Vagina (tissue), 2 donors: ENCODE measurements around the gene PAX4.

Source experiments
- CTCF ChIP-seq, 3 experiments: fragments of 450-650 bp in 2 of 3; fragments of 200-600 bp in 1 of 3; sonication (generic) in 1 of 3; IDR thresholded peaks; one replicate each; pipeline ENCODE4 v1.5.1; 2017 to 2019; ENCODE audit warnings: antibody characterized with exemption in 3 of 3, mild to moderate bottlenecking in 2 of 3, moderate library complexity in 2 of 3
- POLR2A ChIP-seq, 2 donors: fragments of 450-650 bp; IDR thresholded peaks; one replicate each; pipeline ENCODE4 v1.6.1; 2017; ENCODE audit warnings: antibody characterized with exemption in 2 of 2, mild to moderate bottlenecking in 2 of 2, moderate library complexity in 2 of 2
- POLR2AphosphoS5 ChIP-seq, 2 donors: sonication (generic); formaldehyde crosslinking; IDR thresholded peaks; one replicate each; pipeline ENCODE4 v1.9.0; 2017; ENCODE audit warnings: antibody characterized with exemption in 2 of 2, mild to moderate bottlenecking in 2 of 2, low read depth in 1 of 2; ENCODE audit not compliant: insufficient read depth in 1 of 2

- no peak for TF ChIP-seq CTCF (IDR thresholded peaks at IDR 0.05)
- TF ChIP-seq POLR2A (IDR thresholded peaks at IDR 0.05) = no peak
- no peak for TF ChIP-seq POLR2AphosphoS5 (IDR thresholded peaks at IDR 0.05; ENCODE audit: insufficient read depth in 1 of 2, low read depth in 1 of 2)
These were observed 9.5 kb downstream of the PAX4 start for GRCh38 chr7:127608446-127608845.
